ENCODE results near the gene IL22RA2.
A peak's percentile ranks its signal among the peaks of the same experiment; 100 is the strongest.

The IL22RA2 gene

DNA sequence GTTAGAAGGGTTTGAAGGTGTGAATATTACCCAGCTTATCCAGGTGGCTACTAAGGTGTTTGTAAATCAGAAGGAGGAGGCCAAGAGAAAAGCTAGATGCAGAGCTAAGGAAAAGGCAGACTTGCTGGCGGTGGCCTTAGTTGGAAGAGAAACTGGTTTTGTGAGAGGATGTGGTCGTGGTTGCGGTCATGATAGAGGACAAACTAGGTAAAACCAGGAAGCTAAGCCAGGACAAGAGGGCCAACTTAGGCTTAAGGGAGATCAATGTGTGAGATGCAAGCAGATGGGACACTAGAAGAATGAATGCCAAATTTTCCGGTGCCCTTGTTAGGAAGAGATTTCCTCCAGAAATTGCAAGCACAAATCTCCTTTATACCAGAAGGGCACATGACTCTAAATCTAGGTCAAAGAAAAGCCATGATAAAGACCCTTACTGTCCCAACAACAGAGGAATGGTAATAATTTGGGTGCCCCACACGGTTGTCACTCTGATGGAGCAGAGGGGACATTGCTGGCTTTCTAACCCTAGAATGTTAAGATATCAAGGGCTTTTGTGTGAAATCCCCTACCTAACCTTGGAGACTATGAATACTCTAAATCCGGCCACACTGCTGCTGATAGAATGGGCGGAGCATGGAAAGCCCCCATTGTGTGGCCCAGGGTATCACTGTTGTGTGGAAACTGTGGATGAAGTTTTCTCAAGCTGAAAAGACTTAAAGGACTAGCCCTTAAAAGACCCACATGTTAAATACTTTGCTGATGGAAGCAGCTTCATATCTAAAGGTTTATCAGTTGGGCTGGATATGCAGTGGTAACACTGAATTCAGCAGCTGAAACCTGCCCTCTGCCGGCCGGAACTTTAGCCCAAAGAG lies 7.8 kb downstream of the IL22RA2 start:
- DNase-seq, result no peak

DNA sequence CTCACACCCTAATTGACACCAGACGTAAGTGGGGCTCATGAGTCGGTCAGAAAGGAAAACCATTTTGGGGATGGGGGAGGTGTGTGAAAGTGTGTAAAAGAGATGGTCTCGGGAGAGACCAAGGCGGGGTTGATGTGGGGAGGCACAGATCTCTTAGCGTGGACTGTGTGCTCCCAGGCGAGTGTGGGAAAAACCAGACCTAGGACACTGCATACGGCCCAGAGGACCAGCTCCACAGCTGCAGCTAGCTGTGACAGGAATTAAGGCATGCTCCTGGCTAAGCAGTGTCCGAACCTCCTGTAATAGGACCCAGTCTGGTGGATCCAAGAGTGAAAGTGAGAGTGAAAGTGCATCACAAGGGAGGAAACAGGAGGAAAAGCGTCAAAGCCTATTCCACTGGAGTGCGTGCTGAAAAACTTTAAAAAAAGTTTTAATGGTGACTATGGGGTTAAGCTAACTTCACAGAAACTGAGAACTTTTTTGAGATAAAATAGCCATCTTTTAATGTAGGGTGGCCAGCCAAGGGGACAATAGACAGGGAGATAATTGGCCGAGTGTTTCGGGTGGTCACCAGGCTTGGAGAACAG lies 9.6 kb downstream of the IL22RA2 start:
- DNase-seq, result no peak

DNA sequence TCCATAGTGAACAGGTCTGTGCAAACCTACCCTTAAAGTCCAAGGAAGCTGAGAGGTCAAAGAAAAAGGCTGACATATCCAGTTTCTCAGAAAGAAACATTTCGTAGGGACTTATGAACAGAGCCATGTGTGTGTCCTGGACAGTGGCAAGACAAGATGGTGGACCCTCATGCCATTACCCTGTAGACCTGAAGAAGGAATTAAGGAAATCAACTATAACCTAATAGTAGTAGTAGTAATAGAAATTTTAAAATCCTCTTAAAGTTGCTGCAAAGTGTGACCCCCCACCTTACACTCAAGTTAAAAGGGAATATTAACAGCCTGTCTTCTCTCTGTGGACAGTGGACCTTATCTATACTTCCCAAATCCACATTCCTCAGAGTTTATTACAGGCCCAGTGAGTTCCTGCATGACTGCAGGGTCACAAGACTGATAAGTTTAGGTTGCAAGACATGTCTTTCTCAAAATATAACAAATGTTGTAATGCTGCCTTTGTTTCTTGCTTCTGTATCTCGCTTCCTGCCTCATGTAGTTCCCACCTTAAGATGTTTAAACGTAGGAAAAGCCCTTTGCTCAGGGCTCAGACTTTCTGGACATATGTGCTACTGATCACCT lies 10.6 kb downstream of the IL22RA2 start:
- DNase-seq, result no peak

DNA sequence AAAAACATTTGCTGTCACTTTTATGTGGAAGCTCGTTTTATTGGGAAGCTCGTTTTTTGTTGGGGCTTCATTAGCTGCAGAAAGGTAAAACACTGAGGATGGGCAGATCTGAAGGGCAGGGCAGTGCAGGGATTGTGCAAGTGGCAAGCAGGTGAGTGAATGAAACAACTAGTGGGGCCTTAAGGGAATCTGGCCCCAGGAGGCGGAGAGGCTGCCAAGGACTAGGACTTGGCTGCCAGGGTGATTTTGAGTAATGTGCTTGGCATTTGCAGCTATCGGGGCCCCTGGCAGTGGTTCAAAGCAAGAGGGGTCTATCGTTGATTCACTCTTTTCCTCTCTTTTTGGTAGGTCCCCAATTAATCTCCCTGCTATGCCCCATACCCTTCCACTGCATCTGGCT lies 11.5 kb downstream of the IL22RA2 start:
- DNase-seq, result no peak

DNA sequence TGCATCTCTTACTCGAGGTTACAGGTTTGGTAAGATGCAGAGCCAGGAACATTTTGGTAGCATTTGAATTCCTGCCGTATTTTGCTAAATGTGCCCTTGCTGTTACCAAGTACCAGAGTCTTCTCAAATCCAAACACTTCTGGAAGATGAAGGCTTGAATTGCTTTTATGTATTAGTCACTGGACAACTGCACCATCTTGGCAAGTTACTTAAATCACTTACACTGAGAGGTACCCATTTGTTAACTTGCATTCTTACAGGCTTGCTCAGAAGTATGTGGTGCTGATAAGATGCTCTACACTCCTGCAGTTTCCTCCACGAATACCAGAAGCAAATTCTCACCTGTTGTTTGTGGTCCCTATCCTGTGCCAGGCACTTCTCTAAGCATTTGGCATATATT lies 12.7 kb downstream of the IL22RA2 start:
- no peak for DNase-seq

DNA sequence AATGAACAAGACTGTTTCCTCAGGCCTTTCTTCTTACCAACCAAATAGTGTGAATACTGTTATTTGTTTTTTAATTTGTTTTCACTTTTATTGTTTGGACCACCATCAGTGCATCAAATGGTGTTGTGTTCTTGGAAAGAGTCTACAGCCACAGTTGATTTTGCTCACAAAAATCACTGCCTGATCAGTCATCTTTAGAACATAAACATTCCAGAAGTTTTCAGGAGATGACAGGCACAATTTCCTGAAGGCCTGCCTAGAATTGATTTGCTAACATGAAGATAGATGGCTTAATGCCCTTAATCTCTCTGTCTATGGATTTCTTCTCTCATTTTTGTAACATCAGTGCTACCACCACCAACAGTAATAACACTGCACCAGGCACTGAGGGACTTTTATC lies 13.5 kb downstream of the IL22RA2 start:
- no peak for DNase-seq

DNA sequence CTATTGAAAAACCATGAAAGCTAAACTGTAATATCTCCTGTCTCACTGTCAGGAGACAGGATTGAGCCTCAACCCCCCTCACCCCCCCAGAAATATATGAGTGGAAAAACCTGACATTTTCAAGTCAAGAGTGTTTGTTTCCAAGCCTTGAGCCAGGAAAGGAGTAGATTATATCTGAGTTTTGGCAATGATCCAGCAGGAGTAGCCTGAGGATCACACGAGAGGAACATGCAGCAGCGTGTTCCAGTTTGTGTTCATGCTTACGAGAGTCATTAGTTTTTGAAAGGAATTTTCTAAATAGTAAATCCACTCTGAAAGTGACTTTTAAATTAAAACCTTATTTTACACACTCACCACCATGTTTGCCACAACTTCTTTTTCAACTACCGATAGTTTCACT lies 15.8 kb downstream of the IL22RA2 start:
- no peak for DNase-seq

DNA sequence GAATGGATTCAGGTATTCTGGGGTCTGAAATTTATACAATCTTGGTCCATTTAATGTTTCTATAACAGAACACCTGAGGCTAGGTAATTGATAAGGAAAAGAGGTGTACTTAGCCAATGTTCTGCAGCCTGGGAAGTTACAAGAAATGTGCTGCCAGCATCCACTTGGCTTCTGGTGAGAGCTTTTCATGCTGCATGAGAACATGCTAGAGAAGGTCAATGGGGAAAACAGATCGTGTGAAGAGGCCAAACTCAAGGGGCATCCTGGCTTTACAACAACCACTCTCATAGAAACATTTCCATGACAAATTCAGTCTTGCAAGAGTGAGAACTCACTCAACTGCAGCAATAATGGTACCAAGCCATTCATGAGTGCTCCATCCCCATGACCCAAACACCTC lies 16.8 kb downstream of the IL22RA2 start:
- no peak for DNase-seq

DNA sequence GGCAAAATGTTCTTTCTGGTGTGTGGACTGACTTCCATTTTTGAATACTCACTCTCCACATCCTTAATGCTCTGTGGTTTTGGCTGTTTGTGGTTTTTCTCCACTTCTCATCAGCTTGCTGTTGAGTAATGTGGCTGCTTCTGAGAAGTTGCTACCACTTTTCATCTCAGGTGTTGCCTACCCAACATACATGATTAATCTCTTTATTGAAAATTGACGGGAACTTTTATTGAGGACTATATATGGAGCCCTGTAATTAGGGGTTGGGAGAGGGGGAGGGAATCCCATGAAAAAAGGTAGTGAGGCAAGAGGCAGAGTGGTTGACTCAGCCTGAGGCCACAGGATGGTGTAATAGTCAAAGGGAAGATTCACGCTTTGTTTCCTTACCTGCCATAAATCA lies 17.6 kb downstream of the IL22RA2 start:
- peak; percentile 9 for DNase-seq

DNA sequence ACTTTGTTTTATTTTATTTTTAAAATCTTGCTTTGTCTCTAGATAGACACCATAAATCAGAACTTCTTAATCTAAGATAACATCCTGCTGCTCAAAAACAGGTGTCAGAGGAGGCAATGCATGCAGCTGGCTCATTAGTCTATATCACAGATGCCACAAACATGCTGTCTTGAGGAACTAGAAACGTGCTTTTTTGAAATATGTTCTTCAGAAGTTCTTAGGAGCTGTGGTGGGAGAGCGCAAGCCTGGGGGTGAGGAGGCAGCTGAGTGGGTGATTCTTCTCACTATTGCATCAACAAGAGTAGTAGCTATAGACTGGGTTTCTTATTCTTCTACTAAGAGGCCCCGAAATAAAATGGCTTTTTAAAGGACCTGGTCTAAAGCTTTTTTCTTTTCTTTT lies 23.4 kb downstream of the IL22RA2 start:
- DNase-seq, result no peak

DNA sequence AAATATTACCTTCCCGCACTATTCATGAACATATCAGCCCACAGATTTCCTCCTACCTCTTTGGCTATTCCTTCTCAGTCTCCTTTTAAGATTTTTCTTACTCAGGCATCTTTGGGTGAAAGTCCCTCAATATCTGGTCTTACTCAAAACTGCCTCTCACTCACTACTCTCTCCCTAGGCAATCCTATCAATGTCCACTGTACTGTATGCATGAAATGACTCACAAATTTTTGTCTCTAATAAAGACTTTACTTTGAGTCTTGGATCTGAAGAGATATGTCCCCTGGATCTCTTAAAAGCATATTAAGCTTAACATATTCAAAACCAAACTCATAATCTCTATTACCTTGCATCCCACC lies 24.4 kb downstream of the IL22RA2 start:
- DNase-seq, result no peak

DNA sequence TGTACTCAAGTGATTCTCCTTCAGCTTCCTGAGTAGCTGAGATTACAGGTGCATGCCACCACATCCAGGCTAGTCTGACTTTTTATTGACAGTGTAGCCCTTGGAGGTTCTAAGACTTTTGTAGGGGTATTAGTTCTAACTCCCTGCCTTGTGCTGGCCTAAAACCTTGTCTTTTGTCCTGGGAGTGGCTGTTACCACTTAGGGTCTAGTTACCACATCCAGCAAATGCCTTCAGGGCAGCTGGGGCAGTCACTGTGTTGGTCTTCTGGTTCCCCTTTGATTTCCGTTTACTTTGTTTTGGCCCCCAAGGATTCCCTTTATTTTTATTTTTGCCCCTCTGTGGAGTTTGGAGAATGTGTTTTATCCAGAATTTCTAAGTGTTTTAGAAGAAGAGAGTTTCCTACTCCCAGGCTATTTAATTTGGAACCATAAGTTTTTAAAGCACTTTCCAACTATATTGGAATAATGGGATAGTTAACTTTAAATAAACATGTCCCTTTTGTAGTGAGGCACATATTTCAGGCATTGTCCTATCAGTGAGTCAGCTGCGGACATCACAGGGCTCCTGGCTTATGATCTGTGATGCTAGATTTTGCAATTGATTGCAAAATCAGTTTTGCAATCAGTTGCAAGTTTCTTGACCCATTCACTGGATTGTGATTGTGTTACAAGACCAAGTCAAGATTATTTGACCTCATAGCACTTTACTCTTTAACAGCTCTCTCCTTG lies 25.0 kb downstream of the IL22RA2 start:
- no peak for DNase-seq

DNA sequence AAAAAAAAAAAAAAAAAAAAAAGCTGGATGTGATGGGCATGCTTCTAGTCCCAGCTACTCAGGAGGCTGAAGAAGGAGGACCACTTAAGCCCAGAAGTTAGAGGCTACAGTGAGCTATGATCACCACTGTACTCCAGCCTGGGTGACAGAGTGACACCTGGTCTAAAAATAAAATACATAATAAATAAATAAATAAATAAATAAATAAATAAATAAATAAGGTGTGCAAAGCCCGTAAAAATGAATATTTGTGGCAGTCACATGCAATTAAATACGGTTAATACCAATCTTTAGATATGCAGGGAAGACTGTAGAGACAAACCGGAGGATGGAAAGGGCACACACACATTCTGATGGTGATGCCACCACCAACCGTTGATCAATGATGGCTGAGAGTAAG lies 26.2 kb downstream of the IL22RA2 start:
- no peak for DNase-seq

DNA sequence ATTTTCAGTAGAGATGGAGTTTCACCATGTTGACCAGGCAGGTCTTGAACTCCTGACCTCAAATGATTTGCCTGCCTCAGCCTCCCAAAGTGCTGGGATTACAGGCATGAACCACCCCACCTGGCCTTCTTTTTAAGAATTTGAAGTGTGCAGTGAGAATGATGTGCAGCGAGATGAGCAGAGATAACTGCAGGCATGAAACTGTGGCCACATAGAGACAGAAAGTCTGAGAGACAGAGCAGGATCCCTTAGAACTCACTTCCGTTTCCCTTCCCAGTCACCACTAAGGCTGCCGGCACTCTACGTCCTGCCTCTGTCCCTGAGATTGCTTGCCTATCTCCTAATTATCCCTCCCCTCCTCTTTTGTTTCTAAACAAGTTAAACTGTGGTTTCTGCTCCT lies 27.2 kb downstream of the IL22RA2 start:
- no peak for DNase-seq

DNA sequence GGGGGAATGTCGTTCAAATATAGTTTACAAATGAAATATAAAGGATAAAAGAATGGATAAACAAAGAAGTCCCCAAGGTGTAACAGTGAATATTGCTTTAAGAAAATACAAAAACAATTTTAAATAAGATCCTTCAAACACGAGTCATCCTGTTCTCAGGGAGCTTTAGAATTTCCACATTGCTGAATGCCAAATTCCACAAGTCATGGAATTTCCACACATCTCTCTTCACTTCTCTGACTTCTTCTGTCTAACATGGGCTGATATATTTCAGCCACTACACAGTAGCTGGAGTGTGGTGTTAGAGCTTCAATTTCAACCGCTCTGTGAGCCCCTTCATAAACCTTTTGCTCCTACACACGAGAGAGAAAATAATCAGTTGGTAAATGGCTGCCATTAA lies 28.0 kb downstream of the IL22RA2 start:
- no peak for DNase-seq

DNA sequence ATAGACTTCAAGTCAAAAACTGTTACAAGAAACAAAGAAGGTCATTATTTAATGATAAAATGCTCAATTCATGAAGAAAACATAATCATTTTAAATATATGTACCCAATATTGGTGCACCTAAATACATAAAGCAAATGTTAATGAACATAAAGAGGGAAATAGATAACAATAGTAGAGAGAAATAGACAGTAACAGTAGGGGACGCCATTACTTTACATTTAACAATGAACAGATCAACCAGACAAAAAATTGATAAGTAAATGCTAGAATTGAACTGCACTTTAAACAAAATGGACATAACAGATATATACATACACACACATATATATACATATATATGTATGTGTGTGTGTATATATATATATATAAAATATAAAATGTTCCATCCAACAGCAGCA lies 37.4 kb downstream of the IL22RA2 start:
- no peak for DNase-seq

DNA sequence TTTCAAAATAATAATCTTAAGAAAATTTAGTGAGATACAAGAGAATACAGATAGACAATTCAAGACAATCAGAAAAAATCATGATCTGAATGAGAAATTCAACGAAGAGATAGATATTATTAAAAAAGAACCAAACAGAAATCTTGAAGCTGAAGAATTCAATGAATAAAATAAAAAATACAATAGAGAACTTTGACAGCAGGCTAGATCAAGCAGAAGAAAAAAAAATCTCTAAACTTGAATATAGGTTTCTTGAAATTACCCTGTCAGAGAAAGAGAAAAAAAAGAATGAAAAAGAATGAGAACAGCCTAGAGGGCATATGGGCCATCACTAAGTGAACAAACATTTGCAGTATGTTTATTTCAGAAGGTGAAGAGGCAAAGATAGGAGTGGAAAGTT lies 39.0 kb downstream of the IL22RA2 start:
- DNase-seq, result no peak

DNA sequence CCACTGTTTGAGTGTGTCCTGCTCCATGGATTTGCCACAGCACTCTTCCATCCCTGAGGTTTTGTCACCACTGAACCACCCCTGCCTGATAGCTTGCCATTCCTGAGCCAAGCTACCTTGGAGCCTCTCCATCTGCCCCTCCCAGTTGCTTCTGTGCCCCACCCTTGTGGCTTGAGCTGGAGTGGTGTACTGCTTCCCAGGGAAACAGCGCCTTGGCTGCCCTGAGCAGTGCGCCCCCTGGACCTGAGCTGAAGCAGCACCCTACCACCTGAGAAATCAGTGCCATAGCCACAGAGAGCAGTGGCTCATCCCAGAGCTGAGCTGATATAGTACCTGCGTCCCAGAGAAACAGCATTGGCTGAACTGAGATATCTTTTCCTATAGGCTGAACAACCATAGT lies 40.3 kb downstream of the IL22RA2 start:
- DNase-seq, result no peak

DNA sequence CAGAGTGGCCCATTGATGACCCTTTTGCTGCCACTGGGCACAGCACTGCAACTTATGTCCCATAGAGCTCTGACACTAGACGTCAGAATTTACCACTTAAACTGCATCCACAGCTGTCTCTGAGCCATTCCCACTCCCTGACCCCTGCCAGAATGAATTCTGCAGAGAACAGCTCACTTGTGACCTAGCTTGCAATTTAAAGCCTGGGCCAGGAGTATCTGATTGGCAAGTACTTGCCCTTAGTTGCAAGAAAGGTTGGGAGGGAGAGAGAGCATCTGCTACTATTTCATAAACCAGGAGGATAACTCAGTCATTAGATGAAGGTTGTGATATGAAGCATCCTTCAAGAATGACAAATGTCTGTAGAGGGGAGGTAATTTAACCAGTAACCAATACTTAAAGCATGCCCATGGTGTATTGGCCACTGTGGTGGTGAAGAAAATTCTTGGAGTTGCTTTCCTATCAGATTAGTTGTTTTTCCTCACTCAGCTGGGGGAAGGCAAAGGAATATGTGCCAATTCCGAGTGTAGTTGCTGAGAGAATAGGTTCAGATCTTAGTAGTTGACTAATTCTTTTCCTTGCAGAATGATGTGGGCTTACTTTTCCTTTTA lies 46.5 kb downstream of the IL22RA2 start:
- DNase-seq, result no peak

DNA sequence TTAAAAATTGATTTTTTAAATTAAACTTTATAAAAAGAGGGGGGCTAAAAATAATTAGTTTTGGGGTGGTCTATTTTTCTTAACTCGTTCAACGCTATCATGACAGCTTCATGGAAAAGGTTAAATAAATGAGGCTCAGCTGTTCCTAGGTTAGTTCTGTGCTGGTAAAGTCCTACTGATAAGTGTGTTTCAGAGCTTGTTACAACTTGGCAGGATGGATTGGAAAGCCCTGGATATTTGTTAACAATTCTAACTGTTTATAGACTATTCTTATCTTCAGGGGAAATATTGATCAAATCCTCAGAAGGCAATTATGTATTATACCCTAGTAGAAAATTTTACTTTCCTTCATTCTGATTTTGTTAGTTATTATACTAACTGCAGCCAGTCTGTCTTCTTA lies 50.4 kb downstream of the IL22RA2 start:
- no peak for DNase-seq

DNA sequence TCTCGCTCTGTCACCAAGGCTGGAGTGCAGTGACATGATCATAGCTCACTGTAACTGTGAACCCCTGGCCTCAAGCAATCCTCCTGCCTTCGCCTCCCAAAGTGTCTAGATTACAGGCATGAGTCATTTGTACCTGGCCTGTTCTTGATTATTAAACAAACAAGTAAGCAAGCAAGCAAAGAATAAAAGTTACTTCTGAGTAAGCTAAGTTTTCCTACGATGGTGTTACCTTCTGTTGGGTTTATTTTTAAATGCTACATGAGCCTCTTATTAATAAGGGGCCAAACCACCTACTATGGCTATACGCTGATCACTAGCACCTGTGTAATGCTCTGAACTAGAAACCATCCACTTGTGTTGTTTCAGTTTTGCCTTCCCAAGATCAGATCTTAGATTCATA lies 50.8 kb downstream of the IL22RA2 start:
- no peak for DNase-seq

DNA sequence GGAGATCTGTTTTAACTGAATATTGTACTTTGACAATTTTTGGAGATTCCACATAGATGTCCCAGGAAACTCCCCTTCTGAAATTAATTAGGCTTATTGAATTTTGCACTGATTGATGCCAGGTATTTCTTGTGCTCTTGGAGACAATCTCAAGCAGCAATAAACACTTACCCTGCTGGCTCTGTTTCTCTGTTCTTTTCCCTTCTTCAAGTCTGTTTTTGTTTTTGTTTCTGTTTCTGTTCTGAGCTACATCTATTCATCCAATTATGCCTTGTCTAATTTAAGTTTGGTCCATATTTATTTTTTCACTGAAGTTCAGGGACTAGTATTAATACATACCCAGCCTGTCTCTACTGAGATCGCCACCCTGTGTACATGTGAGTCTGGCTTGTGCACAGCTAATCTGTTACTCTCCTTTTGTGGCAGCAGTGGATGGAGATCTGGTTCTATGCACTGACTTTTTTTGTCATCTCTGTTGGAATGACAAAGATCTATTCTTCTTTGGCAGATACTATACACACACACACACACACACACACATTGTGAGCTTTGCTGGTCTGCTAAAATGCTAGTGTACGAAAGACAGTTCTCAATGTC lies 51.9 kb downstream of the IL22RA2 start:
- DNase-seq, result no peak

DNA sequence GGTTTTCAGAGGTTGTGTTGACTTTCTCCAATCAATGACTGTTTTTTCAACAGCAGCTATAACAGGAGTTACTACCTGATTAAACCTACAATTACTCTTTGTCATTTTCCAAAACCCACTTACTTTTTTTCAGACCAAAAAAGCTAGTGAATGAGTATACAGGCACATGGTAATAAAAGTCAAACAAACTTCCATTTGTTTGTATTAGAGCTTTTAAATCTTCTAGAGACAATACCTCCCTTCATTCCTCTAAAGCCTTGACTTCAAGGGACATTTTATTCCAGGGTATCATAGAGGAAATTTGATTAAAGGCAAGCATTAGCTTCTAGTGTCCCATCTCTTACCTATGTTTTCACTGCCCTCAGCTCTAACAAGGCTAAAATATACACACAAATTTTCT lies 52.7 kb downstream of the IL22RA2 start:
- no peak for DNase-seq

Measured in activated T-cell treated with anti-CD3 and anti-CD28 coated beads for 4 hours (primary cell).